GM23338 (cell line): ENCODE measurements around the gene ANP32D. TPM values are rescaled to one million over a fixed set of nuclear protein-coding genes. Genes with fewer than 3 reads are reported as not detected.
A peak's percentile ranks its signal among the peaks of the same experiment; 100 is the strongest.

Experiments used
- ATAC-seq: fragments of 200-7000 bp; cut with Tn5 transposase; 3 replicates; pipeline ENCODE4 v1.9.1; 2020
- DNase-seq: peaks from one replicate; pipeline ENCODE4 v3.0.0-alpha.2; 2015; ENCODE audit warnings: low spot score
- H2AFZ ChIP-seq: fragments of 200-600 bp; sonication (generic); 2 replicates; pipeline ENCODE4 v1.8.0; 2016; ENCODE audit warnings: antibody characterized with exemption, mild to moderate bottlenecking, moderate library complexity
- H3F3A ChIP-seq: fragments of 200-600 bp; sonication (generic); replicated peaks from 2 replicates; pipeline ENCODE4 v1.8.0; 2017; ENCODE audit warnings: antibody characterized with exemption, mixed run types, low read depth
- H3K27ac ChIP-seq: fragments of 200-600 bp; sonication (generic); 2 replicates; pipeline ENCODE4 v1.6.1; 2016; ENCODE audit warnings: low read depth
- H3K27me3 ChIP-seq: fragments of 200-600 bp; sonication (generic); 2 replicates; pipeline ENCODE4 v1.8.0; 2016; ENCODE audit warnings: mild to moderate bottlenecking, mixed run types, moderate library complexity; ENCODE audit not compliant: insufficient read depth
- H3K36me3 ChIP-seq: fragments of 200-600 bp; sonication (generic); 2 replicates; pipeline ENCODE4 v1.8.0; 2016; ENCODE audit warnings: mild to moderate bottlenecking; ENCODE audit not compliant: insufficient read depth
- H3K4me1 ChIP-seq: fragments of 200-600 bp; sonication (generic); 2 replicates; pipeline ENCODE4 v1.8.0; 2016; ENCODE audit warnings: mild to moderate bottlenecking, moderate library complexity; ENCODE audit not compliant: insufficient read depth
- H3K4me2 ChIP-seq: fragments of 200-600 bp; sonication (generic); 2 replicates; pipeline ENCODE4 v1.7.1; 2017; ENCODE audit warnings: mixed run types
- H3K4me3 ChIP-seq: fragments of 200-600 bp; sonication (generic); 2 replicates; pipeline ENCODE4 v1.6.1; 2016; ENCODE audit warnings: mixed run types
- H3K79me2 ChIP-seq: fragments of 200-600 bp; sonication (generic); replicated peaks from 2 replicates; pipeline ENCODE4 v1.8.0; 2017; ENCODE audit warnings: mild to moderate bottlenecking; ENCODE audit not compliant: insufficient read depth
- H3K9me2 ChIP-seq: fragments of 200-600 bp; sonication (generic); 2 replicates; pipeline ENCODE4 v1.8.0; 2017; ENCODE audit not compliant: insufficient read depth
- H4K20me1 ChIP-seq: fragments of 200-600 bp; sonication (generic); replicated peaks from 2 replicates; pipeline ENCODE4 v1.8.0; 2017; ENCODE audit warnings: mild to moderate bottlenecking; ENCODE audit not compliant: insufficient read depth
- H3K27ac Mint-ChIP-seq: 2 replicates; pipeline ENCODE4 v1.8.0; 2020; ENCODE audit warnings: inconsistent platforms, mild to moderate bottlenecking, moderate library complexity, mixed read lengths
- H3K27me3 Mint-ChIP-seq: 3 replicates; pipeline ENCODE4 v1.8.0; 2022; ENCODE audit warnings: low read depth, mild to moderate bottlenecking, moderate library complexity, mixed read lengths, inconsistent platforms; ENCODE audit not compliant: insufficient read depth, poor library complexity
- H3K36me3 Mint-ChIP-seq: 3 replicates; pipeline ENCODE4 v1.8.0; 2021; ENCODE audit warnings: low read depth, mild to moderate bottlenecking, inconsistent platforms, moderate library complexity, mixed read lengths
- H3K4me1 Mint-ChIP-seq: 3 replicates; pipeline ENCODE4 v1.8.0; 2020; ENCODE audit warnings: mild to moderate bottlenecking, inconsistent platforms, mixed read lengths
- H3K4me3 Mint-ChIP-seq: 3 replicates; pipeline ENCODE4 v1.8.0; 2021; ENCODE audit warnings: moderate library complexity, mild to moderate bottlenecking, inconsistent platforms, mixed read lengths
- H3K9me3 Mint-ChIP-seq: 3 replicates; pipeline ENCODE4 v1.8.0; 2020; ENCODE audit warnings: moderate library complexity, mild to moderate bottlenecking, inconsistent platforms, mixed read lengths
- CREB1 ChIP-seq: fragments of 250-450 bp; sonication (Bioruptor Pico); IDR thresholded peaks from 2 replicates; pipeline ENCODE4 v1.5.0; 2020; ENCODE audit warnings: low read depth, mild to moderate bottlenecking, moderate library complexity
- EZH2 ChIP-seq: fragments of 200-600 bp; sonication (generic); IDR thresholded peaks from one replicate; pipeline ENCODE4 v1.8.0; 2017; ENCODE audit warnings: antibody characterized with exemption, mild to moderate bottlenecking, low read depth; ENCODE audit not compliant: unreplicated experiment
- JUNB ChIP-seq: IDR thresholded peaks from one replicate; pipeline ENCODE4 v1.6.1; 2016; ENCODE audit warnings: antibody characterized with exemption; ENCODE audit not compliant: unreplicated experiment
- POLR2AphosphoS5 ChIP-seq: IDR thresholded peaks from 2 replicates; pipeline ENCODE4 v1.6.1; 2016; ENCODE audit warnings: antibody characterized with exemption, low read depth
- STAT1 ChIP-seq: IDR thresholded peaks from one replicate; pipeline ENCODE4 v1.6.1; 2016; ENCODE audit warnings: antibody characterized with exemption; ENCODE audit not compliant: unreplicated experiment
- ZNF114 ChIP-seq: fragments of 250-450 bp; sonication (Bioruptor Pico); IDR thresholded peaks from 2 replicates; pipeline ENCODE4 v1.5.0; 2020; ENCODE audit warnings: mild to moderate bottlenecking, moderate library complexity
- ZNF331 ChIP-seq: fragments of 250-450 bp; sonication (Bioruptor Pico); IDR thresholded peaks from 2 replicates; pipeline ENCODE4 v1.5.0; 2020; ENCODE audit warnings: low read depth, mild to moderate bottlenecking, moderate library complexity
- polyA plus RNA-seq: library from polyadenylated mRNA; unstranded; fragments of >200 nt; fragmentation: Nextera tagmentation; extraction: Ambion mirVana; gene quantifications from 2 replicates; pipeline ENCODE4 v1.2.1, GENCODE V29; 2016
- total RNA-seq: library from RNA; depleted of rRNA; stranded (reverse); fragments of >200 nt; shearing (Covaris generic); gene quantifications from 2 replicates; pipeline ENCODE4 v1.2.3, GENCODE V29; 2014
- TF ChIP-seq, protein P1 (sequence below), 2 experiments: fragments of 200-600 bp in 1 of 2; sonication (generic) in 1 of 2; conservative IDR thresholded peaks; 2 replicates each; pipeline versions ENCODE4 v1.5.1 to v1.6.1; 2016 to 2017; ENCODE audit warnings: antibody characterized with exemption in 2 of 2, low read depth in 2 of 2, mild to moderate bottlenecking in 2 of 2, moderate library complexity in 1 of 2
- TF ChIP-seq, protein P2 (sequence below): fragments of 250-450 bp; sonication (Bioruptor Pico); IDR thresholded peaks from 2 replicates; pipeline ENCODE4 v1.5.0; 2020; ENCODE audit warnings: mild to moderate bottlenecking, moderate library complexity
- TF ChIP-seq, protein P3 (sequence below): IDR thresholded peaks from 2 replicates; pipeline ENCODE4 v1.6.1; 2016; ENCODE audit warnings: antibody characterized with exemption

ANP32D gene
- total and polyA plus RNA-seq, 2 experiments from 2014 or later, result not detected

DNA sequence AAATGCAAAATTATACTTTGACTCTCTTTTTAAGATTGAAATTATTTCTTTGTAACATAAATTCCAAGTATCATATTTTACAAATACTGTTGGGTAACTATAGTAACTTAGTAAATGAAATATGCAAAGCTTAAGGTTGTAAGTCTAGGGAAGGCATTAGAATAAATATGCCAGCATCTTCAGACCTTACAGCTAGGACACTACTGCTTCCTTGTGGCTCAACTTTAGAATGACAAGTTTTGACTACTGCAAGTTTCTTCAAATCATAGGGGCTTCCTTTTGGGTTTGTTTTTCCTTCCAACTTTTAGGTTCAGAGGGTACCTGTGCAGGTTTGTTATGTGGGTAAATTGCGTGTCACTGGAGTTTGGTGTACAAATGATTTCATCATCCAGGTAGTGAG lies 17.7 kb upstream of the ANP32D start:
- no peaks in the 10 kb centered on the region for H3K36me3 Mint-ChIP-seq
- H3K4me2 ChIP-seq, result no peak overlapping the region
- H3F3A ChIP-seq, result no peaks in the 10 kb centered on the region
- no peak overlapping the region for H3K27ac ChIP-seq
- H4K20me1 ChIP-seq, result no peaks in the 10 kb centered on the region
- H3K9me2 ChIP-seq, result no peaks in the 10 kb centered on the region
- H3K27me3 ChIP-seq, result no peaks in the 10 kb centered on the region
- H3K4me1 Mint-ChIP-seq, result no peaks in the 10 kb centered on the region; the same call in 2 of the 3 replicates
- no peak overlapping the region for H3K4me3 Mint-ChIP-seq
- no peaks in the 10 kb centered on the region for H3K27me3 Mint-ChIP-seq
- ATAC-seq (peak; percentile 40; the same call in 1 of the 3 replicates), DNase-seq (peak; percentile 59)
- H3K4me1 ChIP-seq, result no peaks in the 10 kb centered on the region
- H3K36me3 ChIP-seq, result no peaks in the 10 kb centered on the region
- TF ChIP-seq ZNF331 (CRISPR knock-in tag) (no peak), ZNF114 (CRISPR knock-in tag) (no peak)
- TF ChIP-seq, protein P1, sequence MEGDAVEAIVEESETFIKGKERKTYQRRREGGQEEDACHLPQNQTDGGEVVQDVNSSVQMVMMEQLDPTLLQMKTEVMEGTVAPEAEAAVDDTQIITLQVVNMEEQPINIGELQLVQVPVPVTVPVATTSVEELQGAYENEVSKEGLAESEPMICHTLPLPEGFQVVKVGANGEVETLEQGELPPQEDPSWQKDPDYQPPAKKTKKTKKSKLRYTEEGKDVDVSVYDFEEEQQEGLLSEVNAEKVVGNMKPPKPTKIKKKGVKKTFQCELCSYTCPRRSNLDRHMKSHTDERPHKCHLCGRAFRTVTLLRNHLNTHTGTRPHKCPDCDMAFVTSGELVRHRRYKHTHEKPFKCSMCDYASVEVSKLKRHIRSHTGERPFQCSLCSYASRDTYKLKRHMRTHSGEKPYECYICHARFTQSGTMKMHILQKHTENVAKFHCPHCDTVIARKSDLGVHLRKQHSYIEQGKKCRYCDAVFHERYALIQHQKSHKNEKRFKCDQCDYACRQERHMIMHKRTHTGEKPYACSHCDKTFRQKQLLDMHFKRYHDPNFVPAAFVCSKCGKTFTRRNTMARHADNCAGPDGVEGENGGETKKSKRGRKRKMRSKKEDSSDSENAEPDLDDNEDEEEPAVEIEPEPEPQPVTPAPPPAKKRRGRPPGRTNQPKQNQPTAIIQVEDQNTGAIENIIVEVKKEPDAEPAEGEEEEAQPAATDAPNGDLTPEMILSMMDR (conservative IDR thresholded peaks at IDR 0.05; ENCODE audit: low read depth in 2 of 2), result peak; percentile 66 to 71
- H3K9me3 Mint-ChIP-seq, result peaks cover 9% of the 10 kb centered on the region
- H2AFZ ChIP-seq, result no peak overlapping the region
- H3K27ac Mint-ChIP-seq, result no peak overlapping the region
- H3K4me3 ChIP-seq, result no peak overlapping the region
- H3K79me2 ChIP-seq, result no peaks in the 10 kb centered on the region

DNA sequence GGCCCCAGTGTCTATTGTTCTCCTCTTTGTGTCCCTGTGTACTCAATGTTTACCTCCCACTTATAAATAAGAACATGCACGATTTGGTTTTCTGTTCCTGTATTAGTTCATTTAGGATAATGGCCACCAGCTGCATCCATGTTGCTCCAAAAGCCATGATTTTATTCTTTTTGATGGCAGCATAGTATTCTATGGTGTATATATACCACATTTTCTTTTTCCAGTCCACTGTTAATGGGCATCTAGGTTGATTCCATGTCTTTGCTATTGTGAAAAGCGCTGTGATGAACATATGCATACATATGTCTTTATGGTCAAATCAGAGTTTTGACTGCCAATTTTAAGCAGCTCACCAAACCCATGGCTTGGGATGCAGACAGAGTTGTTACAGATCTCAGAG lies 17.2 kb upstream of the ANP32D start:
- Histone ChIP-seq H3K4me2 (no peak overlapping the region), H4K20me1 (no peaks in the 10 kb centered on the region), H3K27me3 (no peaks in the 10 kb centered on the region), H2AFZ (no peak overlapping the region), H3K4me1 (no peaks in the 10 kb centered on the region), H3K79me2 (no peaks in the 10 kb centered on the region), H3F3A (no peaks in the 10 kb centered on the region), H3K27ac (no peak overlapping the region), H3K9me2 (no peaks in the 10 kb centered on the region), H3K4me3 (no peak overlapping the region), H3K36me3 (no peaks in the 10 kb centered on the region)
- no peak overlapping the region for H3K4me3 Mint-ChIP-seq
- ATAC-seq (no peak), DNase-seq (no peak)
- no peaks in the 10 kb centered on the region for H3K27me3 Mint-ChIP-seq
- H3K4me1 Mint-ChIP-seq, result no peaks in the 10 kb centered on the region; the same call in 2 of the 3 replicates
- H3K36me3 Mint-ChIP-seq, result no peaks in the 10 kb centered on the region
- peaks cover 5% of the 10 kb centered on the region for H3K9me3 Mint-ChIP-seq
- no peak overlapping the region for H3K27ac Mint-ChIP-seq
- no peak for TF ChIP-seq JUNB
- TF ChIP-seq, protein P2, sequence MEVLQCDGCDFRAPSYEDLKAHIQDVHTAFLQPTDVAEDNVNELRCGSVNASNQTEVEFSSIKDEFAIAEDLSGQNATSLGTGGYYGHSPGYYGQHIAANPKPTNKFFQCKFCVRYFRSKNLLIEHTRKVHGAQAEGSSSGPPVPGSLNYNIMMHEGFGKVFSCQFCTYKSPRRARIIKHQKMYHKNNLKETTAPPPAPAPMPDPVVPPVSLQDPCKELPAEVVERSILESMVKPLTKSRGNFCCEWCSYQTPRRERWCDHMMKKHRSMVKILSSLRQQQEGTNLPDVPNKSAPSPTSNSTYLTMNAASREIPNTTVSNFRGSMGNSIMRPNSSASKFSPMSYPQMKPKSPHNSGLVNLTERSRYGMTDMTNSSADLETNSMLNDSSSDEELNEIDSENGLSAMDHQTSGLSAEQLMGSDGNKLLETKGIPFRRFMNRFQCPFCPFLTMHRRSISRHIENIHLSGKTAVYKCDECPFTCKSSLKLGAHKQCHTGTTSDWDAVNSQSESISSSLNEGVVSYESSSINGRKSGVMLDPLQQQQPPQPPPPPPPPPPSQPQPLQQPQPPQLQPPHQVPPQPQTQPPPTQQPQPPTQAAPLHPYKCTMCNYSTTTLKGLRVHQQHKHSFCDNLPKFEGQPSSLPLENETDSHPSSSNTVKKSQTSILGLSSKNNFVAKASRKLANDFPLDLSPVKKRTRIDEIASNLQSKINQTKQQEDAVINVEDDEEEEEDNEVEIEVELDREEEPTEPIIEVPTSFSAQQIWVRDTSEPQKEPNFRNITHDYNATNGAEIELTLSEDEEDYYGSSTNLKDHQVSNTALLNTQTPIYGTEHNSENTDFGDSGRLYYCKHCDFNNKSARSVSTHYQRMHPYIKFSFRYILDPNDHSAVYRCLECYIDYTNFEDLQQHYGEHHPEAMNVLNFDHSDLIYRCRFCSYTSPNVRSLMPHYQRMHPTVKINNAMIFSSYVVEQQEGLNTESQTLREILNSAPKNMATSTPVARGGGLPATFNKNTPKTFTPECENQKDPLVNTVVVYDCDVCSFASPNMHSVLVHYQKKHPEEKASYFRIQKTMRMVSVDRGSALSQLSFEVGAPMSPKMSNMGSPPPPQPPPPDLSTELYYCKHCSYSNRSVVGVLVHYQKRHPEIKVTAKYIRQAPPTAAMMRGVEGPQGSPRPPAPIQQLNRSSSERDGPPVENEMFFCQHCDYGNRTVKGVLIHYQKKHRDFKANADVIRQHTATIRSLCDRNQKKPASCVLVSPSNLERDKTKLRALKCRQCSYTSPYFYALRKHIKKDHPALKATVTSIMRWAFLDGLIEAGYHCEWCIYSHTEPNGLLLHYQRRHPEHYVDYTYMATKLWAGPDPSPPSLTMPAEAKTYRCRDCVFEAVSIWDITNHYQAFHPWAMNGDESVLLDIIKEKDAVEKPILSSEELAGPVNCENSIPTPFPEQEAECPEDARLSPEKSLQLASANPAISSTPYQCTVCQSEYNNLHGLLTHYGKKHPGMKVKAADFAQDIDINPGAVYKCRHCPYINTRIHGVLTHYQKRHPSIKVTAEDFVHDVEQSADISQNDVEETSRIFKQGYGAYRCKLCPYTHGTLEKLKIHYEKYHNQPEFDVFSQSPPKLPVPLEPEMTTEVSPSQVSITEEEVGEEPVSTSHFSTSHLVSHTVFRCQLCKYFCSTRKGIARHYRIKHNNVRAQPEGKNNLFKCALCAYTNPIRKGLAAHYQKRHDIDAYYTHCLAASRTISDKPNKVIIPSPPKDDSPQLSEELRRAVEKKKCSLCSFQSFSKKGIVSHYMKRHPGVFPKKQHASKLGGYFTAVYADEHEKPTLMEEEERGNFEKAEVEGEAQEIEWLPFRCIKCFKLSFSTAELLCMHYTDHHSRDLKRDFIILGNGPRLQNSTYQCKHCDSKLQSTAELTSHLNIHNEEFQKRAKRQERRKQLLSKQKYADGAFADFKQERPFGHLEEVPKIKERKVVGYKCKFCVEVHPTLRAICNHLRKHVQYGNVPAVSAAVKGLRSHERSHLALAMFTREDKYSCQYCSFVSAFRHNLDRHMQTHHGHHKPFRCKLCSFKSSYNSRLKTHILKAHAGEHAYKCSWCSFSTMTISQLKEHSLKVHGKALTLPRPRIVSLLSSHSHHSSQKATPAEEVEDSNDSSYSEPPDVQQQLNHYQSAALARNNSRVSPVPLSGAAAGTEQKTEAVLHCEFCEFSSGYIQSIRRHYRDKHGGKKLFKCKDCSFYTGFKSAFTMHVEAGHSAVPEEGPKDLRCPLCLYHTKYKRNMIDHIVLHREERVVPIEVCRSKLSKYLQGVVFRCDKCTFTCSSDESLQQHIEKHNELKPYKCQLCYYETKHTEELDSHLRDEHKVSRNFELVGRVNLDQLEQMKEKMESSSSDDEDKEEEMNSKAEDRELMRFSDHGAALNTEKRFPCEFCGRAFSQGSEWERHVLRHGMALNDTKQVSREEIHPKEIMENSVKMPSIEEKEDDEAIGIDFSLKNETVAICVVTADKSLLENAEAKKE (CRISPR knock-in tag), result no peak
- TF ChIP-seq POLR2AphosphoS5, result no peak
- no peak for TF ChIP-seq EZH2
- TF ChIP-seq STAT1, result no peak
- no peak for TF ChIP-seq ZNF331 (CRISPR knock-in tag)
- TF ChIP-seq, protein P1 (conservative IDR thresholded peaks at IDR 0.05; ENCODE audit: low read depth in 2 of 2), result no peak
- no peak for TF ChIP-seq CREB1 (CRISPR knock-in tag)
- TF ChIP-seq, protein P3, sequence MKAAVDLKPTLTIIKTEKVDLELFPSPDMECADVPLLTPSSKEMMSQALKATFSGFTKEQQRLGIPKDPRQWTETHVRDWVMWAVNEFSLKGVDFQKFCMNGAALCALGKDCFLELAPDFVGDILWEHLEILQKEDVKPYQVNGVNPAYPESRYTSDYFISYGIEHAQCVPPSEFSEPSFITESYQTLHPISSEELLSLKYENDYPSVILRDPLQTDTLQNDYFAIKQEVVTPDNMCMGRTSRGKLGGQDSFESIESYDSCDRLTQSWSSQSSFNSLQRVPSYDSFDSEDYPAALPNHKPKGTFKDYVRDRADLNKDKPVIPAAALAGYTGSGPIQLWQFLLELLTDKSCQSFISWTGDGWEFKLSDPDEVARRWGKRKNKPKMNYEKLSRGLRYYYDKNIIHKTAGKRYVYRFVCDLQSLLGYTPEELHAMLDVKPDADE, result no peak
